GM23338 (cell line): Measurements from ENCODE around the gene CPNE4. TPM values are rescaled to one million over a fixed set of nuclear protein-coding genes. Genes with fewer than 3 reads are reported as not detected.

ENCODE experiments used
- ATAC-seq: fragments of 200-7000 bp; cut with Tn5 transposase; 3 replicates; pipeline ENCODE4 v1.9.1; 2020
- DNase-seq: peaks from one replicate; pipeline ENCODE4 v3.0.0-alpha.2; 2015; ENCODE audit warnings: low spot score
- H2AFZ ChIP-seq: fragments of 200-600 bp; sonication (generic); 2 replicates; pipeline ENCODE4 v1.8.0; 2016; ENCODE audit warnings: antibody characterized with exemption, mild to moderate bottlenecking, moderate library complexity
- H3F3A ChIP-seq: fragments of 200-600 bp; sonication (generic); replicated peaks from 2 replicates; pipeline ENCODE4 v1.8.0; 2017; ENCODE audit warnings: antibody characterized with exemption, mixed run types, low read depth
- H3K27ac ChIP-seq: fragments of 200-600 bp; sonication (generic); 2 replicates; pipeline ENCODE4 v1.6.1; 2016; ENCODE audit warnings: low read depth
- H3K27me3 ChIP-seq: fragments of 200-600 bp; sonication (generic); 2 replicates; pipeline ENCODE4 v1.8.0; 2016; ENCODE audit warnings: mild to moderate bottlenecking, mixed run types, moderate library complexity; ENCODE audit not compliant: insufficient read depth
- H3K36me3 ChIP-seq: fragments of 200-600 bp; sonication (generic); 2 replicates; pipeline ENCODE4 v1.8.0; 2016; ENCODE audit warnings: mild to moderate bottlenecking; ENCODE audit not compliant: insufficient read depth
- H3K4me1 ChIP-seq: fragments of 200-600 bp; sonication (generic); 2 replicates; pipeline ENCODE4 v1.8.0; 2016; ENCODE audit warnings: mild to moderate bottlenecking, moderate library complexity; ENCODE audit not compliant: insufficient read depth
- H3K4me2 ChIP-seq: fragments of 200-600 bp; sonication (generic); 2 replicates; pipeline ENCODE4 v1.7.1; 2017; ENCODE audit warnings: mixed run types
- H3K4me3 ChIP-seq: fragments of 200-600 bp; sonication (generic); 2 replicates; pipeline ENCODE4 v1.6.1; 2016; ENCODE audit warnings: mixed run types
- H3K79me2 ChIP-seq: fragments of 200-600 bp; sonication (generic); replicated peaks from 2 replicates; pipeline ENCODE4 v1.8.0; 2017; ENCODE audit warnings: mild to moderate bottlenecking; ENCODE audit not compliant: insufficient read depth
- H3K9me2 ChIP-seq: fragments of 200-600 bp; sonication (generic); 2 replicates; pipeline ENCODE4 v1.8.0; 2017; ENCODE audit not compliant: insufficient read depth
- H4K20me1 ChIP-seq: fragments of 200-600 bp; sonication (generic); replicated peaks from 2 replicates; pipeline ENCODE4 v1.8.0; 2017; ENCODE audit warnings: mild to moderate bottlenecking; ENCODE audit not compliant: insufficient read depth
- H3K27ac Mint-ChIP-seq: 2 replicates; pipeline ENCODE4 v1.8.0; 2020; ENCODE audit warnings: inconsistent platforms, mild to moderate bottlenecking, moderate library complexity, mixed read lengths
- H3K27me3 Mint-ChIP-seq: 3 replicates; pipeline ENCODE4 v1.8.0; 2022; ENCODE audit warnings: low read depth, mild to moderate bottlenecking, moderate library complexity, mixed read lengths, inconsistent platforms; ENCODE audit not compliant: insufficient read depth, poor library complexity
- H3K36me3 Mint-ChIP-seq: 3 replicates; pipeline ENCODE4 v1.8.0; 2021; ENCODE audit warnings: low read depth, mild to moderate bottlenecking, inconsistent platforms, moderate library complexity, mixed read lengths
- H3K4me1 Mint-ChIP-seq: 3 replicates; pipeline ENCODE4 v1.8.0; 2020; ENCODE audit warnings: mild to moderate bottlenecking, inconsistent platforms, mixed read lengths
- H3K4me3 Mint-ChIP-seq: 3 replicates; pipeline ENCODE4 v1.8.0; 2021; ENCODE audit warnings: moderate library complexity, mild to moderate bottlenecking, inconsistent platforms, mixed read lengths
- H3K9me3 Mint-ChIP-seq: 3 replicates; pipeline ENCODE4 v1.8.0; 2020; ENCODE audit warnings: moderate library complexity, mild to moderate bottlenecking, inconsistent platforms, mixed read lengths
- CREB1 ChIP-seq: fragments of 250-450 bp; sonication (Bioruptor Pico); IDR thresholded peaks from 2 replicates; pipeline ENCODE4 v1.5.0; 2020; ENCODE audit warnings: low read depth, mild to moderate bottlenecking, moderate library complexity
- CTCF ChIP-seq, 2 experiments: fragments of 200-600 bp in 1 of 2; sonication (generic) in 1 of 2; conservative IDR thresholded peaks; 2 replicates each; pipeline versions ENCODE4 v1.5.1 to v1.6.1; 2016 to 2017; ENCODE audit warnings: antibody characterized with exemption in 2 of 2, low read depth in 2 of 2, mild to moderate bottlenecking in 2 of 2, moderate library complexity in 1 of 2
- EZH2 ChIP-seq: fragments of 200-600 bp; sonication (generic); IDR thresholded peaks from one replicate; pipeline ENCODE4 v1.8.0; 2017; ENCODE audit warnings: antibody characterized with exemption, mild to moderate bottlenecking, low read depth; ENCODE audit not compliant: unreplicated experiment
- EZH2phosphoT487 ChIP-seq: fragments of 200-600 bp; sonication (generic); IDR thresholded peaks from one replicate; pipeline ENCODE4 v1.8.1; 2018; ENCODE audit warnings: antibody characterized with exemption; ENCODE audit not compliant: unreplicated experiment
- JUNB ChIP-seq: IDR thresholded peaks from one replicate; pipeline ENCODE4 v1.6.1; 2016; ENCODE audit warnings: antibody characterized with exemption; ENCODE audit not compliant: unreplicated experiment
- NANOG ChIP-seq: IDR thresholded peaks from 2 replicates; pipeline ENCODE4 v1.6.1; 2016; ENCODE audit warnings: antibody characterized with exemption, borderline replicate concordance
- POLR2AphosphoS5 ChIP-seq: IDR thresholded peaks from 2 replicates; pipeline ENCODE4 v1.6.1; 2016; ENCODE audit warnings: antibody characterized with exemption, low read depth
- STAT1 ChIP-seq: IDR thresholded peaks from one replicate; pipeline ENCODE4 v1.6.1; 2016; ENCODE audit warnings: antibody characterized with exemption; ENCODE audit not compliant: unreplicated experiment
- ZNF114 ChIP-seq: fragments of 250-450 bp; sonication (Bioruptor Pico); IDR thresholded peaks from 2 replicates; pipeline ENCODE4 v1.5.0; 2020; ENCODE audit warnings: mild to moderate bottlenecking, moderate library complexity
- ZNF331 ChIP-seq: fragments of 250-450 bp; sonication (Bioruptor Pico); IDR thresholded peaks from 2 replicates; pipeline ENCODE4 v1.5.0; 2020; ENCODE audit warnings: low read depth, mild to moderate bottlenecking, moderate library complexity
- polyA plus RNA-seq: library from polyadenylated mRNA; unstranded; fragments of >200 nt; fragmentation: Nextera tagmentation; extraction: Ambion mirVana; gene quantifications from 2 replicates; pipeline ENCODE4 v1.2.1, GENCODE V29; 2016
- total RNA-seq: library from RNA; depleted of rRNA; stranded (reverse); fragments of >200 nt; shearing (Covaris generic); gene quantifications from 2 replicates; pipeline ENCODE4 v1.2.3, GENCODE V29; 2014
- TF ChIP-seq, protein P1 (sequence below): IDR thresholded peaks from one replicate; pipeline ENCODE4 v1.6.1; 2018; ENCODE audit warnings: antibody characterized with exemption; ENCODE audit not compliant: unreplicated experiment
- TF ChIP-seq, protein P2 (sequence below): IDR thresholded peaks from 2 replicates; pipeline ENCODE4 v1.6.1; 2016; ENCODE audit warnings: antibody characterized with exemption
- TF ChIP-seq, protein P3 (sequence below): fragments of 250-450 bp; sonication (Bioruptor Pico); IDR thresholded peaks from 2 replicates; pipeline ENCODE4 v1.5.0; 2020; ENCODE audit warnings: mild to moderate bottlenecking, moderate library complexity

CPNE4 gene
- total and polyA plus RNA-seq, 2 experiments from 2014 or later = 2.0 to 6.5 TPM

DNA sequence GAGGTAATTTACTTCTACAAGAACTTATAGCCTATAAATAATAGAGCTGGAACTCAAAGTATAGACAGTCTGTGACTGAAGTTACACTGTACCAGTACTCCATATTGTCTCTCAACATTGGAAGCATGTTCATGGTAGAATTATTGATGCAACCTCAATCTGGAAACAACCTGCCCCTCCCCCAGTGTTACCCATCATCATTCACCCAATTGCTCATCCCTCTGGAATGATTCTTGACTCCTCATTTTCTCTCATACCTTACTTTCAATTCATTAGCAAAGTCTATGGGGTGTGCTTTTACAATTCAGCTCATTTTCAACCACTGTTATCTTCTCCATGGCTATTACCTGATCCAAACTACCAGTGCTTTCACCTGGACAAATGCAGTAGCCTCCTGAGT is 151.7 kb downstream of the CPNE4 start:
- H3K27ac Mint-ChIP-seq = no peak overlapping the region
- Histone ChIP-seq H4K20me1 (no peaks in the 10 kb centered on the region), H3K4me2 (no peak overlapping the region), H3K36me3 (no peaks in the 10 kb centered on the region), H3K4me1 (no peaks in the 10 kb centered on the region), H3F3A (no peaks in the 10 kb centered on the region), H3K27ac (no peak overlapping the region), H3K4me3 (no peak overlapping the region), H2AFZ (no peak overlapping the region), H3K27me3 (no peaks in the 10 kb centered on the region), H3K9me2 (no peaks in the 10 kb centered on the region), H3K79me2 (no peaks in the 10 kb centered on the region)
- no peak overlapping the region for H3K4me3 Mint-ChIP-seq
- H3K36me3 Mint-ChIP-seq = peaks cover 11% of the 10 kb centered on the region
- TF ChIP-seq JUNB (no peak), POLR2AphosphoS5 (no peak), ZNF114 (CRISPR knock-in tag) (no peak), NANOG (no peak), EZH2 (no peak), ZNF331 (CRISPR knock-in tag) (no peak), CTCF (conservative IDR thresholded peaks at IDR 0.05; ENCODE audit: low read depth in 2 of 2) (no peak), CREB1 (CRISPR knock-in tag) (no peak), STAT1 (no peak), EZH2phosphoT487 (no peak)
- TF ChIP-seq, protein P1, sequence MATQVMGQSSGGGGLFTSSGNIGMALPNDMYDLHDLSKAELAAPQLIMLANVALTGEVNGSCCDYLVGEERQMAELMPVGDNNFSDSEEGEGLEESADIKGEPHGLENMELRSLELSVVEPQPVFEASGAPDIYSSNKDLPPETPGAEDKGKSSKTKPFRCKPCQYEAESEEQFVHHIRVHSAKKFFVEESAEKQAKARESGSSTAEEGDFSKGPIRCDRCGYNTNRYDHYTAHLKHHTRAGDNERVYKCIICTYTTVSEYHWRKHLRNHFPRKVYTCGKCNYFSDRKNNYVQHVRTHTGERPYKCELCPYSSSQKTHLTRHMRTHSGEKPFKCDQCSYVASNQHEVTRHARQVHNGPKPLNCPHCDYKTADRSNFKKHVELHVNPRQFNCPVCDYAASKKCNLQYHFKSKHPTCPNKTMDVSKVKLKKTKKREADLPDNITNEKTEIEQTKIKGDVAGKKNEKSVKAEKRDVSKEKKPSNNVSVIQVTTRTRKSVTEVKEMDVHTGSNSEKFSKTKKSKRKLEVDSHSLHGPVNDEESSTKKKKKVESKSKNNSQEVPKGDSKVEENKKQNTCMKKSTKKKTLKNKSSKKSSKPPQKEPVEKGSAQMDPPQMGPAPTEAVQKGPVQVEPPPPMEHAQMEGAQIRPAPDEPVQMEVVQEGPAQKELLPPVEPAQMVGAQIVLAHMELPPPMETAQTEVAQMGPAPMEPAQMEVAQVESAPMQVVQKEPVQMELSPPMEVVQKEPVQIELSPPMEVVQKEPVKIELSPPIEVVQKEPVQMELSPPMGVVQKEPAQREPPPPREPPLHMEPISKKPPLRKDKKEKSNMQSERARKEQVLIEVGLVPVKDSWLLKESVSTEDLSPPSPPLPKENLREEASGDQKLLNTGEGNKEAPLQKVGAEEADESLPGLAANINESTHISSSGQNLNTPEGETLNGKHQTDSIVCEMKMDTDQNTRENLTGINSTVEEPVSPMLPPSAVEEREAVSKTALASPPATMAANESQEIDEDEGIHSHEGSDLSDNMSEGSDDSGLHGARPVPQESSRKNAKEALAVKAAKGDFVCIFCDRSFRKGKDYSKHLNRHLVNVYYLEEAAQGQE = no peak
- TF ChIP-seq, protein P2, sequence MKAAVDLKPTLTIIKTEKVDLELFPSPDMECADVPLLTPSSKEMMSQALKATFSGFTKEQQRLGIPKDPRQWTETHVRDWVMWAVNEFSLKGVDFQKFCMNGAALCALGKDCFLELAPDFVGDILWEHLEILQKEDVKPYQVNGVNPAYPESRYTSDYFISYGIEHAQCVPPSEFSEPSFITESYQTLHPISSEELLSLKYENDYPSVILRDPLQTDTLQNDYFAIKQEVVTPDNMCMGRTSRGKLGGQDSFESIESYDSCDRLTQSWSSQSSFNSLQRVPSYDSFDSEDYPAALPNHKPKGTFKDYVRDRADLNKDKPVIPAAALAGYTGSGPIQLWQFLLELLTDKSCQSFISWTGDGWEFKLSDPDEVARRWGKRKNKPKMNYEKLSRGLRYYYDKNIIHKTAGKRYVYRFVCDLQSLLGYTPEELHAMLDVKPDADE = no peak
- TF ChIP-seq, protein P3, sequence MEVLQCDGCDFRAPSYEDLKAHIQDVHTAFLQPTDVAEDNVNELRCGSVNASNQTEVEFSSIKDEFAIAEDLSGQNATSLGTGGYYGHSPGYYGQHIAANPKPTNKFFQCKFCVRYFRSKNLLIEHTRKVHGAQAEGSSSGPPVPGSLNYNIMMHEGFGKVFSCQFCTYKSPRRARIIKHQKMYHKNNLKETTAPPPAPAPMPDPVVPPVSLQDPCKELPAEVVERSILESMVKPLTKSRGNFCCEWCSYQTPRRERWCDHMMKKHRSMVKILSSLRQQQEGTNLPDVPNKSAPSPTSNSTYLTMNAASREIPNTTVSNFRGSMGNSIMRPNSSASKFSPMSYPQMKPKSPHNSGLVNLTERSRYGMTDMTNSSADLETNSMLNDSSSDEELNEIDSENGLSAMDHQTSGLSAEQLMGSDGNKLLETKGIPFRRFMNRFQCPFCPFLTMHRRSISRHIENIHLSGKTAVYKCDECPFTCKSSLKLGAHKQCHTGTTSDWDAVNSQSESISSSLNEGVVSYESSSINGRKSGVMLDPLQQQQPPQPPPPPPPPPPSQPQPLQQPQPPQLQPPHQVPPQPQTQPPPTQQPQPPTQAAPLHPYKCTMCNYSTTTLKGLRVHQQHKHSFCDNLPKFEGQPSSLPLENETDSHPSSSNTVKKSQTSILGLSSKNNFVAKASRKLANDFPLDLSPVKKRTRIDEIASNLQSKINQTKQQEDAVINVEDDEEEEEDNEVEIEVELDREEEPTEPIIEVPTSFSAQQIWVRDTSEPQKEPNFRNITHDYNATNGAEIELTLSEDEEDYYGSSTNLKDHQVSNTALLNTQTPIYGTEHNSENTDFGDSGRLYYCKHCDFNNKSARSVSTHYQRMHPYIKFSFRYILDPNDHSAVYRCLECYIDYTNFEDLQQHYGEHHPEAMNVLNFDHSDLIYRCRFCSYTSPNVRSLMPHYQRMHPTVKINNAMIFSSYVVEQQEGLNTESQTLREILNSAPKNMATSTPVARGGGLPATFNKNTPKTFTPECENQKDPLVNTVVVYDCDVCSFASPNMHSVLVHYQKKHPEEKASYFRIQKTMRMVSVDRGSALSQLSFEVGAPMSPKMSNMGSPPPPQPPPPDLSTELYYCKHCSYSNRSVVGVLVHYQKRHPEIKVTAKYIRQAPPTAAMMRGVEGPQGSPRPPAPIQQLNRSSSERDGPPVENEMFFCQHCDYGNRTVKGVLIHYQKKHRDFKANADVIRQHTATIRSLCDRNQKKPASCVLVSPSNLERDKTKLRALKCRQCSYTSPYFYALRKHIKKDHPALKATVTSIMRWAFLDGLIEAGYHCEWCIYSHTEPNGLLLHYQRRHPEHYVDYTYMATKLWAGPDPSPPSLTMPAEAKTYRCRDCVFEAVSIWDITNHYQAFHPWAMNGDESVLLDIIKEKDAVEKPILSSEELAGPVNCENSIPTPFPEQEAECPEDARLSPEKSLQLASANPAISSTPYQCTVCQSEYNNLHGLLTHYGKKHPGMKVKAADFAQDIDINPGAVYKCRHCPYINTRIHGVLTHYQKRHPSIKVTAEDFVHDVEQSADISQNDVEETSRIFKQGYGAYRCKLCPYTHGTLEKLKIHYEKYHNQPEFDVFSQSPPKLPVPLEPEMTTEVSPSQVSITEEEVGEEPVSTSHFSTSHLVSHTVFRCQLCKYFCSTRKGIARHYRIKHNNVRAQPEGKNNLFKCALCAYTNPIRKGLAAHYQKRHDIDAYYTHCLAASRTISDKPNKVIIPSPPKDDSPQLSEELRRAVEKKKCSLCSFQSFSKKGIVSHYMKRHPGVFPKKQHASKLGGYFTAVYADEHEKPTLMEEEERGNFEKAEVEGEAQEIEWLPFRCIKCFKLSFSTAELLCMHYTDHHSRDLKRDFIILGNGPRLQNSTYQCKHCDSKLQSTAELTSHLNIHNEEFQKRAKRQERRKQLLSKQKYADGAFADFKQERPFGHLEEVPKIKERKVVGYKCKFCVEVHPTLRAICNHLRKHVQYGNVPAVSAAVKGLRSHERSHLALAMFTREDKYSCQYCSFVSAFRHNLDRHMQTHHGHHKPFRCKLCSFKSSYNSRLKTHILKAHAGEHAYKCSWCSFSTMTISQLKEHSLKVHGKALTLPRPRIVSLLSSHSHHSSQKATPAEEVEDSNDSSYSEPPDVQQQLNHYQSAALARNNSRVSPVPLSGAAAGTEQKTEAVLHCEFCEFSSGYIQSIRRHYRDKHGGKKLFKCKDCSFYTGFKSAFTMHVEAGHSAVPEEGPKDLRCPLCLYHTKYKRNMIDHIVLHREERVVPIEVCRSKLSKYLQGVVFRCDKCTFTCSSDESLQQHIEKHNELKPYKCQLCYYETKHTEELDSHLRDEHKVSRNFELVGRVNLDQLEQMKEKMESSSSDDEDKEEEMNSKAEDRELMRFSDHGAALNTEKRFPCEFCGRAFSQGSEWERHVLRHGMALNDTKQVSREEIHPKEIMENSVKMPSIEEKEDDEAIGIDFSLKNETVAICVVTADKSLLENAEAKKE (CRISPR knock-in tag) = no peak
- H3K9me3 Mint-ChIP-seq = peaks cover 15% of the 10 kb centered on the region
- H3K4me1 Mint-ChIP-seq = no peaks in the 10 kb centered on the region
- ATAC-seq (no peak), DNase-seq (no peak)
- no peaks in the 10 kb centered on the region for H3K27me3 Mint-ChIP-seq
